Ovary (tissue), 3 donors: ENCODE data around the gene IFIT3.

ENCODE experiments used
- CTCF ChIP-seq, 3 donors: fragments of 450-650 bp in 2 of 3; fragments of 200-600 bp in 1 of 3; IDR thresholded peaks; one replicate each; pipeline versions ENCODE4 v1.5.1 to v1.8.0; 2016 to 2022; ENCODE audit warnings: antibody characterized with exemption in 3 of 3, mild to moderate bottlenecking in 1 of 3
- EP300 ChIP-seq: sonication (generic); formaldehyde crosslinking; IDR thresholded peaks from one replicate; pipeline ENCODE4 v1.6.1; 2017; ENCODE audit warnings: antibody characterized with exemption
- POLR2A ChIP-seq: fragments of 450-650 bp; IDR thresholded peaks from one replicate; pipeline ENCODE4 v1.6.1; 2017; ENCODE audit warnings: antibody characterized with exemption, mild to moderate bottlenecking, moderate library complexity
- donor health status: DM: no; HTN: no; CAD: no.

DNA sequence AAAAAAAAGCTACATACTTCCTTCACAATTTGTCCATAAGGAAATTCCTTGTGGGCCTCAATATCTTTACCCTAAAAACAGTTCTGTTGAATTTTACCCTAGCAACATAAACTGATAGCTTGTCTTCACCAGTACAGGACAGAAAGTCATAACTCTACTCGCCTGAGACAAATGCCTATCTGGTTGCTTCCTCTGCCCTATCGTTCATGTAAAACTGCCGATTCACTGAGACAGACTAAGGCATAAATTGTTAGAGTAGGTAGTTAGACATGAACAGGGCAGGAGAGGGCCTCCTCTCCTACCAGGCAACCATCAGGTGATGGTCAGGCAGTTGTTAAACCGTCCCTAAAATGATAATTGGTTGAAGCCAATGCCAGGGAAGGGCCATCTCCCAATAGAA, 25.0 kb downstream of the IFIT3 start:
- no peak for TF ChIP-seq CTCF (IDR thresholded peaks at IDR 0.05)
- no peak for TF ChIP-seq POLR2A
- TF ChIP-seq EP300: no peak
